Measurements from ENCODE around the gene GAS7.
A peak's percentile ranks its signal among the peaks of the same experiment; 100 is the strongest.

GAS7 gene

DNA sequence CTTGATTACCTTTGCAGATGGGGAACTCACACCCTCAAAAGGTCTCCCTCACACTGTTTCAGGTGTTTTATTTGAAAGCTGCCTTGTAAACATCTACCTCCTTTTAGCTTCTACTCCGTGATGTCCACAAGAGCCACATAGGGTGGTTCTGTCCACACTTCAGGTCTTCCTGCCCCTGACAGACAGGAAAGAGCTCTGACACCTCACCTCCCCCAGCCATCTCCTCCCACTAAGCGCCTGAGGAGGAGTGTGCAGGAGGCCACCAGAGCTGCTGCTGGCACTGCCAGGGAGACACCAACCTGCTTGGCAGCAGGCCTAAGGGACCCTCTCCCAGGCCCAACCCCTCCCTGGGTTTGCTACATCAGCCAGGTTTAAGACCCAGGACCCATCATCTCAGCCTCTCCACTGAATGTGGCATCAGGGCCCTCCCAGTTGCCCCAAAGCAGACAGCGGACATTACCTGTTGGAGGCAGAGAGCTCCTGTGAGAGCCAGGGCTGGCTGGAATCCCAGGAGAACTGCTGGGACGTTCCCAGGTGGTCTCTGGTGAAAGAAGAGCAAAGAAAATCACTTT, 217.0 kb downstream of the GAS7 start:
- no peak for DNase-seq (ENCODE audit: low spot score)

GRCh38 chr17:9979463-9979995, 218.9 kb downstream of the GAS7 start:
- no peak for DNase-seq (ENCODE audit: low spot score)

DNA sequence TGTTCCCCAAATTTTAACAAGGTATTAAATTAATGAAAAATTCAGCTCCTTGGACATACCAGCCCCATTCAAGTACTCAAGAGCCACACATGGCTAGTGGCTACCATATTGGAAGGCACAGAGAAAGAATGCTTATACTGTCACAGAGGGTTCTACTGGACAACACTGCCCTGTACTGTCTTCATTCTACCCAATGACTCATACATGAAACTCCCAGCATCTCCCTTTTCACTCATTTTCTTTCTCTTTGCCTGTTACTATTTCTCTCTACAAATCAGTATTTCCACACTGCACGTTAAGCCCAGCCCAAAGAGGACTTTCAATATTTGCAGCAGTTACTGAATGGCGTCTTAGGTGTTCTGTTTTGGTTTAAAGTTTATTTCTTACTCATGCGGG, 221.2 kb downstream of the GAS7 start:
- DNase-seq (ENCODE audit: low spot score), result no peak

DNA sequence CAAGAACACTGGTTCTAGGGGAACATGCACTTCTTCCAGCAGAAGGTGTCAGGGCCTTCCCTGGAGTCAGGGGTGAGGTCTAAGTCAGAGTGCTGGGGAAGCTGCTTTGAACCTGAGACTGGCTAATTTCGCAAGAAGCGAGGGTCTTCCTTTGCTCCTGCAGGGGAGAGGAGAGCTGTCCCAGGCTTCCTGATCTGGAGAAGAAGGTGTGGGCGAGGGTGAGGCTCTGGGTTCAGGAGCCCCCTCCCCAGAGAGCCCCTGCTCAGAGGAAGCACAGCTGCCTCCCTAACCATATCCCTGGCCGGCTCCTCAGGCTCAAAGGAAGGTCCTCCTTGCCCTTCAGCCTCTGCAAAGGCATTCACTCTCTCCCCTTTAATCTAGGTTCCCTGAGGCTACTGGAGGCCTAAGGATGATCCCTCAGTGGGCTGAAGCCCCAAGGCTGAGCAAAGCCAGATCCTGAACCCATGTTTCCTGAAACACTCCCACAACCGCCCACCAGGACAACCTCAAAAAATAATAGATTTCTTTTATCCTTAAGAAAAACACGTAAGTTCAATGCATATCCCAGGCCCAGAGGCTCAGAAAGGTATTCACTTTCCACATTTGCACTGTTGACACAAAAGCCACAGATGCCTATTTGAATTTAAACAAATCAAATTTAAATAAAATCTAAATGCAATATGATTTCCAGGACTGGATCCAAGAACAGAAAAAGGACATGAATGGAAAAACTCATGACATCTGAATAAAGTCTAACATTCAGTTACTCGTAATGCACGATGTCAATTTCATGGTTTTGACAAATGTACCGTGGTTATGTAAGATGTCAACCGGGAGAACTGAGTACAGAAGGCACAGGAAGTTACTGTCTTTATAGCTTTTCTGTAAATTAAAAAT, 221.9 kb downstream of the GAS7 start:
- DNase-seq (ENCODE audit: low spot score), result no peak

GRCh38 chr17:9974448-9975381, 223.7 kb downstream of the GAS7 start:
- no peak for DNase-seq (ENCODE audit: low spot score)

GRCh38 chr17:9973669-9974447, 224.5 kb downstream of the GAS7 start:
- no peak for DNase-seq (ENCODE audit: low spot score)

- peak; percentile 45 for DNase-seq (ENCODE audit: low spot score)
Observed at GRCh38 chr17:9971991-9972390, 226.4 kb downstream of the GAS7 start.

DNA sequence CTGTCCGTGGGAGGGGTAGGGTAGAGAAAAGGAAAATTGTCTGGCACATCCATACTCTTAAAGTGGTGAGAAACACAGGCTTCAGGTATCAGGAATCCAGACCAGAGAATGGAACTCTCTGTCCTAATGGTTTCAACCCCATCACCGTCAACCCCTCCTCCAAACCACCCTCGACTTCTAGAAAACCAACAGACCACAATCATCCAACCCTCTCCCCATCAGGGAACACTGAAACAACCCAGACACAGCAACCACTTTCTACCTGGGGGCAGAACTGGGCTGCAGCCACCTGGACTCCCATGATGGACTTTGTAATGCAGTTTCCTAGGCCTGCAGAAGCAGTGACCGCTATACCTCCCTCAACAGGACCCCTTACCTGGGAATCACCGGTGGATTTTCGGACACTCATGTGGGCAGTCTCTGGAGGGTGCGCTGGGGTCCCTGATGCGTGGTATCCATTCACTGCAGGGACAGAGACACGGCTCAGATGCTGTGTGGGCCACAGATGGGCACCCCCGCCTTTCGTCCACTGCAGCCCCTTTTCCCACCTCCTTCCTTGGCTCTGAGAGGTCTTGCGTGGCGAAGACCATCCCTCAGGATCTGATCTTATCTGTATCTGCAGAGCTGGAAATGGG, 229.0 kb downstream of the GAS7 start:
- no peak for DNase-seq (ENCODE audit: low spot score)

DNA sequence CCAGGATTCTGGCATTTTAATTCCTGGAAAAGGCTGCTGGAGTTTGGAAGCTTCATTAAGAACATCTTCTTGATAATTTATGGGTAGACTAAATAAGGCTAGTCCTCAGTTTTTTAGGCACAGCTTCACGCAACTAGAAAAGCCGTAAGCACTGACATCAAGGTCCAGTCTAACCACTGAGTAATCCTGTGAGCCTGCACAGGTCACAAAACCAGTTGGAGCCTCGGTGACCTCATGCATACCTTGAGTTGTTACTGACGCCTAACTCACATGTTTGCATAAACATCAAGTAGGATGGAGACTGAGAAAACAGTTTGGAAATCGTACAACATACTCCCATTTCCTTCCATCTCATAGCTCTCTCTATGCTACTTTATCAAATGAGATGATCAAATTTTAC, 229.5 kb downstream of the GAS7 start:
- no peak for DNase-seq (ENCODE audit: low spot score)

DNA sequence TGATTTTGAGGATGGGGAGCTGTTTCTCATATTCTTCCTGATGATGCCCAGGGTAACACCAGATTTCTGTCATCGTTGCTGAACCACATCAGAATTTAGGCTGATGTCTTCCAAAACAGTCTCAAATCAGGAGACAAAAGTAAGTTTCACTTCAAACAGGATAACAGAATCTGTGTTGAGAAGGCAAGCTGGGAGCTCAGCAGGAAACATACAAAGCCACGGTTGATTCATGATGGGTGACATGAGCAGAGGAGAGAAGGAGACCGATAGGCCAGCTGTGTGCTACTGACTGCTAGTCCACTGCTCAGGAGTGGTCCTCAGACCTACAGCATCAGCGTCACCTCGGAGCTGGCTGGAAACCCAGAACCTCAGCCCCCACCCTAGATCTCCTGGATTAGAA, 230.4 kb downstream of the GAS7 start:
- DNase-seq (ENCODE audit: low spot score), result no peak

DNA sequence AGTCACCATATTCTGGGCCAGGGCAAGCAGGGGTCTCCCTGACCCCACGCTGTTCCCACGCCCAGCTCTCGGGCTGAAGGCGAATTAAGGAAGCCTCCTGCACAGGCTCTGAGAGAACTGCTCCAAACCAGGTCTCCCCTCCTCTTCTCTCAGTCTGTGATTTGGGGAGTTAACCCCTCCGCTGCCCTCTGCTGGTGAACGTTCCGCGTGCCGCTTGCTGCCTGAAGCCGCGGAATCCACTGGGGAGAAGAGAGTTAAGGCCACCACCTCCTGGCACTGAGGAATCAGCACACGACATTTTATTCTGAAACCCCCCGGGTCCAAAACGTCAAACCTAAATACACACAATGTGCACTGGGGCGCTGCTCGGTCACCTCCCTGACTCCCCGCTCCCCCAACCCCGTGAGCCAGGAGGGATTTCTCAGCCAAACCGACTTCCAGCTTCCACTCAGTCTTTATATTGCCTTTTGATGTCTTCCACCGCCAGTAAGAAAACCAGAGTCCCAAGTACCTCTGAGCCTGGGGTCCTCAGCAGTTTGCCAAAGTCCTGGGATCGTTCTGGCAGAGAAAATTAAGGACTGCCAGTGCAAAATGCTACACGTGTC, 238.9 kb downstream of the GAS7 start:
- peak; percentile 65 for DNase-seq (ENCODE audit: low spot score)

DNA sequence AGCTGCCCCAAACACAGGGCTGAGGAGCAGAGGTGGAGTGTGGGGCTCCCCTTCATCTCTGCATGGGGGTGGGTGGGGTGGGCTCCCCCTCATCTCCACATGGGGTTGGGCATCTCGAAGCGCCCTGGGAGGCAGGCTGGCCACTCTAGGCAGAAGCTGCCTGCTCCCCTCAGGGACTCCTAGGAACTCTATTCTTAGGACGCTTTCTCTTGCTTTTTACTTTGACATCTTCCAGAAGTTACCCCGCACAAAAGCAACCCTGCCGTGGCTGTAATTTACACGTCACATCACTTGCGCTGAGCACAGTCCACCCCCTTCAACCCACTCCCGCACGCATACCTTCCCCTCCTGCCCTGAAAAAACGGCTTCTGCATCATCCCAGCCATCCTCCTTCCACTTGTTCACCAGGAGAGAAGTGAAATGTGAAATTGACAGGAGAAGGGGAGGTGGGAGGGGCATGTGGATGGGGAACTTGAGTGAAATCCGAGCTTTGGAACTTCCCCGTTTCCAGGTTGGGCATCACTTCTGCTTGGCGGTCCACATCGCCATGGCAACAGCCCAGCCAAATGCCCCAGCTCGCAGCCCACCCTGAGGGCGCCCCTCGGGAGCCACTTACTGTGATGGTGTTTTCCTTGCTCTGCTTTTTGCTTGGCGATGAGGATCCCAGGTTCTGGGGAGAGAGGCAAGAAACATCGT, 239.7 kb downstream of the GAS7 start:
- peak; percentile 20 for DNase-seq (ENCODE audit: low spot score)

- DNase-seq (ENCODE audit: low spot score), result no peak
Observed at GRCh38 chr17:9957244-9957643, 241.2 kb downstream of the GAS7 start.

DNA sequence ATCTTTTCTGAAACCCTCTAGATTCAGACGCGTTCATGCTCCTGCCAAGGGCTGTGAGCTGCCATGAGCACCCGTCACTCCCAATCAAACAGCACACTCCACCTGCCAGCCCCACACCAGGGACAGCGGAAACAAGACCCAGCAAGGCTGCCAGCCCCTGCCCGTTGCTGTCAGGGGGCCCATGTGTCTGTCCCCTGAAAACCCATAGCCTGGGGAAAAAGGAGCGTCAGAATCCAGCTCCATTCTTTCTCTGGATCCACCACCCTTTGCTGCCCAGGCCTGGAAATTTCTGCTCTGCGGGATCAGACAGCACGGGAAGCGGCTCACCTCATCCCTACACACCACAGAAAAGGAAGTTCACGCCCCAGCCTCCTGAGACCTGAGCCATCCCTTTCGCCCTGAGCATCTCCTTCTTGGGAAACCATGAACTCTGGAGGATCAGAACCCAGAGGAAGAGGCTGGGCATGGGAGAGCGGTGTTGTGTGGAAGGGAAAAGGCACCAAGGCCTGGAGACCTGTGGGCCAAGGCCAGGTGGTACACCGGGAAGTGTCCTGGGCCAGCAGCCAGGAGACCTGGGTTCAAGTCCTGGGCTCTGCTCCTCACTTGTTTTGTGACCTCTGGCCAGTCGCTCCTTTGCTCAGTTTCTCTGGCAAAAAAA, 241.8 kb downstream of the GAS7 start:
- no peak for DNase-seq (ENCODE audit: low spot score)

- no peak for DNase-seq (ENCODE audit: low spot score)
Observed at GRCh38 chr17:9953492-9953891, 244.9 kb downstream of the GAS7 start.

DNA sequence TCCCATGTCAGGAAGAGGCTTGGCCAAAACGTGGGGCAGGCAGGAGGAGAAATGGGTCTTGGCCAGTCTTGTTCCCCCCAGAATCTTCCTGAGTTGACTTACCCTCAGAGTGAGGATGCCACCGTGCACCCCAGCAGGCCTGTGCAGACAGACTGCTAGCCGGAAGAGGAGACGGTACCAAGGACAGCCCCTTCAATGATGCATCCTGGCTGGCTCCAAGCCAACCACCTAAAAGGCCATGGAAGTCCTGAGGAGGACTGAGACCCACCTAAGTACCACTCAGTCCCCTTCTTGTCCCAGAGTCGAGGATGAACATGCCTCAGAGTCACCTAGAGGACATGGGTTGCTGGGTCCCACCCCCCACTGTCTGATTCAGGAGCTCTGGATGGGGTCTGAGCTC, 246.6 kb downstream of the GAS7 start:
- DNase-seq (ENCODE audit: low spot score), result no peak

GRCh38 chr17:9948928-9949327, 249.5 kb downstream of the GAS7 start:
- DNase-seq (ENCODE audit: low spot score), result no peak

GRCh38 chr17:9944704-9945103, 253.7 kb downstream of the GAS7 start:
- DNase-seq (ENCODE audit: low spot score), result no peak

- DNase-seq (ENCODE audit: low spot score), result no peak
Observed at GRCh38 chr17:9943343-9943742, 255.1 kb downstream of the GAS7 start.

All from Ammon's horn (tissue), 1 donor.